GM19452 (cell line): ENCODE data around the gene CARD14.
"Not testable (repeated sequence)": the region's sequence is repeated elsewhere in the genome, so short reads cannot be mapped to it uniquely, and the experiment has no call there.

Experiments
- ATAC-seq: cut with Tn5 transposase; IDR thresholded peaks from one replicate; pipeline ENCODE4 v1.9.1; 2021; ENCODE audit not compliant: unreplicated experiment

The CARD14 gene

GRCh38 chr17:80223142-80223815 is 53.4 kb downstream of the CARD14 start:
- no peak for ATAC-seq

GRCh38 chr17:80223838-80224497 is 54.1 kb downstream of the CARD14 start:
- ATAC-seq: no peak

- no peak for ATAC-seq
Observed at GRCh38 chr17:80224683-80225082, 54.9 kb downstream of the CARD14 start.

- no peak for ATAC-seq
Observed at GRCh38 chr17:80225230-80225629, 55.4 kb downstream of the CARD14 start.

- no peak for ATAC-seq
Observed at GRCh38 chr17:80227156-80227555, 57.3 kb downstream of the CARD14 start.

GRCh38 chr17:80227666-80228065 is 57.8 kb downstream of the CARD14 start:
- no peak for ATAC-seq

- ATAC-seq: no peak
Observed at GRCh38 chr17:80228477-80228876, 58.6 kb downstream of the CARD14 start.

- ATAC-seq: no peak
Observed at GRCh38 chr17:80229011-80229410, 59.2 kb downstream of the CARD14 start.

- ATAC-seq: no peak
Observed at GRCh38 chr17:80232438-80232837, 62.6 kb downstream of the CARD14 start.

GRCh38 chr17:80233202-80233601 is 63.4 kb downstream of the CARD14 start:
- ATAC-seq: no peak

GRCh38 chr17:80236911-80237310 is 67.1 kb downstream of the CARD14 start:
- no peak for ATAC-seq

- no peak for ATAC-seq
Observed at GRCh38 chr17:80237386-80237785, 67.6 kb downstream of the CARD14 start.

- ATAC-seq: no peak
Observed at GRCh38 chr17:80242505-80242904, 72.7 kb downstream of the CARD14 start.

- no peak for ATAC-seq
Observed at GRCh38 chr17:80243526-80244433, 74.0 kb downstream of the CARD14 start.

- not testable (repeated sequence) for ATAC-seq
Observed at GRCh38 chr17:80244448-80244847, 74.6 kb downstream of the CARD14 start.

GRCh38 chr17:80244871-80245509 is 75.2 kb downstream of the CARD14 start:
- ATAC-seq: no peak

- ATAC-seq: no peak
Observed at GRCh38 chr17:80245566-80246265, 75.9 kb downstream of the CARD14 start.

GRCh38 chr17:80246266-80246681 is 76.4 kb downstream of the CARD14 start:
- ATAC-seq: no peak

- ATAC-seq: no peak
Observed at GRCh38 chr17:80246726-80247125, 76.9 kb downstream of the CARD14 start.

GRCh38 chr17:80247561-80247960 is 77.7 kb downstream of the CARD14 start:
- no peak for ATAC-seq
